Activated gamma-delta T cell treated with Interleukin-2 at 50 U/mL for 16 hours (primary cell): ENCODE results near the gene PIGB.
"Not testable (repeated sequence)": the region's sequence is repeated elsewhere in the genome, so short reads cannot be mapped to it uniquely, and the experiment has no call there.

Experiments used
- DNase-seq: peaks from one replicate; pipeline ENCODE4 v3.0.0-alpha.2; 2020

PIGB gene

DNA sequence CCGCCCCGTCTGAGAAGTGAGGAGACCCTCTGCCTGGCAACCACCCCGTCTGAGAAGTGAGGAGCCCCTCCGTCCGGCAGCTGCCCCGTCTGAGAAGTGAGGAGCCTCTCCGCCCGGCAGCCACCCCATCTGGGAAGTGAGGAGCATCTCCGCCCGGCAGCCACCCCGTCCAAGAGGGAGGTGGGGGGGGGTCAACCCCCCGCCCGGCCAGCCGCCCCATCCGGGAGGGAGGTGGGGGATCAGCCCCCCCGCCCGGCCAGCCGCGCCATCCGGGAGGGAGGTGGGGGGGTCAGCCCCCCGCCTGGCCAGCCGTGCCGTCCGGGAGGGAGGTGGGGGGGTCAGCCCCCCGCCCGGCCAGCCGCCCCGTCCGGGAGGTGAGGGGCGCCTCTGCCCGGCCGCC lies 16.2 kb upstream of the PIGB start:
- DNase-seq, result not testable (repeated sequence)

DNA sequence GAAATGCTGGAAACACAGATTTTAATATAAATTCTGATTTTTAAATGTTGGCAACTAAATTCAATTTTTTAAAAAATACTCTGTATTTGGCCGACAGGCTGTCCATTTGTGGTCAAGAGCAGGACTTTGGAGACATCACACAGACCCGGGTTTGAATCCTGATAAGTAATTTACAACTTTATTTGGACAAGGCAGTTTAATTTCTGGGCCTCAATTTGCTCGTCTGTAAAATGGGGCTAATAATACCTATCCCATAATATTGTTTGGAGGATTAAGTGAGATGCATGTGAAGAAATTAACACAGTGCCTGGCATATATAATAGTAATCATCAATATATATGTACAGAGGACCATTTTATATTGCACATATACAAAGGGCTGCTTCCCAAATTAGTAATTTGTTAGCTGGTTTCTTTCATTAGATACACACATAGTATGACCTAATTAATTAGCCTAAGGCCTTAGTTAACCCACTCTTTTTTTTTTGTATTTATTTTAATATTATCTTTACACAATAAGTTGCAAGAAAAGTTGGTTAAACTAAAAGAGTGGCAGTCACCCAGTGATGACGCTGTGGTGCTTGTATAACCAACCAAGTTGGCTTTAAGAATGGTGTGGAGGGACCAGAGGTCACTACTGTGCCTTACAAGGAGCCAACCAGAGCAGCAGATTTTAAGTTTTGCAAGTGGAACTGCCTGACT lies 665 bp downstream of the PIGB start:
- DNase-seq, result no peak

DNA sequence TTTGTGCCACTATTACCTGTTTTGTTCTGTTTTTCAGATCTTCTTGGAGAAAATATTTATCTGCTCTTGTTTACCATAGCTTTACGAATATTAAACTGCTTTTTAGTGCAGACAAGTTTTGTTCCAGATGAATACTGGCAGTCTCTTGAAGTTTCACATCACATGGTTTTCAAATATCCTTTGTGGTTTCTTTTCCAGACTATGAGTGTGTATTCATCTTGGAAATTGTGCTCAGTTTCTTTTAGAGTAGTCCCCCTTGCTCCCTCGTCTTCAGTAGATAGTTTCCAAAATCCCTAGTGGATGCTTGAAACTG lies 1.2 kb downstream of the PIGB start:
- no peak for DNase-seq

DNA sequence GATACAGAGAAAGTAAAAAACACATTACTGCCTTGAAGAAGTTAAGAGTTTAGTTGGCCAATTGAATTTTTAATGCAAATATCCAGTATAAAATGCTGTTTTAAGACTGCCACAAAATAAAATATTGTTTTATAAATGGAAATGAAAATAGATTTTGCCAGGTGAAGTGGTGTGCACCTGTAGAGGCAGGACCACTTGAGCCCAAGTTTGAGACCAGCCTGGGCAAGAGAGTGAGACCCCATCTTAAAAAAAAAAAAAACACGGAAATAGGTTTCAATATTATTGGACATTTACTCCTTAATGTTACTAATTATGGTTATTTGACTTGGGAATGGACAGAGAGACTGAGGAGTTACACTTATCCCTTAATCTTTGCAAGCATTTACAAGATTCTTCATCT lies 1.9 kb downstream of the PIGB start:
- no peak for DNase-seq

DNA sequence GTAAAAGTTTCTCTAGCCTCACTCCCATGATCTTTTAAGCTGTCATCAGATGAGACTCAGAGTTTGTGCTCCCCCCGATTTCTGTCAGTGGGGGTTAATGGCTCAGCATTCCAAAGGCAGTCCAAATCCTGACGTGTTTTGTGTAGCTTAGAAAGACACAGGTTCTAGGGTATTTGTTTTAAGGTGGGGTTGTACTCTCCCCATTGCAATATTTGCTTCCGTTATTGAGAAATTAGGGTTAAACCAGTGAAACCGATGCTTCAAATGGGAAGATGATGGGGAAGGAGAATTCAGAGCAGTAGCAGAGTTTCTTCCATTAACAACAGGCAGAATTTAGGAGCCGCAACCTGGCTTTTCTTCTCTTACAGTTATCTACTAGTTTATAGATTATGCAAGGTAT lies 3.4 kb downstream of the PIGB start:
- DNase-seq, result no peak

DNA sequence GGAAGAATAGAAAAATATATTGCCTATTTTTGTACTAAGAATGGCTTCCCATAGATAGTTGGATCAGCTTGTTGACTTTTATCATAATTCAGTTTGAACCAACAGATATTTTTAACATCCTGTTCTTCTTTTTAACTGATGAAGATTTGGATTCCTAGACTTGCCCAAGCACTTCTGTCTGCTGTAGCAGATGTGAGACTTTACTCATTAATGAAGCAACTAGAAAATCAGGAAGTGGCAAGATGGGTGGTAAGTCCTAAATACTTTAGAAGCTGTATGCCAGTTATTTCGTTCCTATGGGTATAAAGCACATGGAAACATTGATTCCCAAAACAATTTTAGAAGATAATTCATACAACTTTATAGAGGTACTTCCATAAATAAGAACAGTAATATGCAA lies 8.4 kb downstream of the PIGB start:
- no peak for DNase-seq

DNA sequence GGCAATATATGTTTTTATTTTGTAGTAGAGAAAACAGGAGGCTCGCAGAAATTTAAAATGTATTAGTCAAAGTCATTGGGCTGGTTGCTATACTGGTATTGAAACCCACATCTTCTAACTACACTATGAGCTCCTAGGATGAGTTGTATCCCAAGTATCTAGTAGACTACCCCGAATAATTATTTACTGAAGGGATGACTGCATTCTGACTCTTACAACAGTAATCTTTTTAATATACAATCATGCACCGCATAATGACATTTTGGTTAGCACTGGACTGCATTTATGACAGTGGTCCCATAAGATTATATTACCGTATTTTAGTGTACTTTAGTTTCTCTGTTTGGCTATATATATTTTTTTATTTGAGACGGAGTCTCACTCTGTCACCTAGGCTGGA lies 15.3 kb downstream of the PIGB start:
- no peak for DNase-seq

DNA sequence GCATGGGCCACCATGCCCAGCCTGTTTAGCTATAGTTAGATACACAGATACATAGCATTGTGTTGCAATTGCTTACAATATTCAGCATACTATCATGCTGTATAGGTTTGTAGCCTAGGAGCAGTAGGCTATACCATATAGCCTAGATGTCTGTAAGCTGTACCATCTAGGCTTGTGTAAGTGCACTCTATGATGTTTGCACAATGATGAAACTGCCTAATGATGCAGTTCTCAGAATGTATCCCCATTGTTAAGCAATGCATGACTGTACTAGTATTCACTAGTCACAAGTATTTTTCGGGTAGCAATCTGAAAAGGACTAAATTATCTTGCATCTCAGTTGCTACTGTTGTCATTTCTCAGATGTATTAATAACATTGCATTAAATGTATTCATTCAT lies 16.0 kb downstream of the PIGB start:
- no peak for DNase-seq

DNA sequence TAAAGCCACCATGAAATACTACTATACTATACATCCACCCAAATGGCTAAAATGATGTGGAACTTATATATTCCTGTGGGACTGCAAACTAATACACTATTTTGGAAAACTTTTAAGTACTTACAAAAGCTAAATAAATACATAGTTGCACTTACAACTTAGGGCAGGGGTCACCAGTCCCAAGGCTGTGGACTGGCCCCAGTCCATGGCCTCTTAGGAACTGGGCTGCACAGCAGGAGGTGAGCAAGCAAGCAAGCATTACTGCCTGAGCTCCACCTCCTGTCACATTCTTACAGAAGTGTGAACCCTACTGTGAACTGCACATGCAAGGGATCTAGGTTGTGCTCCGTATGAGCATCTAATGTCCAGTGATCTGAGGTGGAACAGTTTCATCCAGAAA lies 18.1 kb downstream of the PIGB start:
- DNase-seq, result no peak

DNA sequence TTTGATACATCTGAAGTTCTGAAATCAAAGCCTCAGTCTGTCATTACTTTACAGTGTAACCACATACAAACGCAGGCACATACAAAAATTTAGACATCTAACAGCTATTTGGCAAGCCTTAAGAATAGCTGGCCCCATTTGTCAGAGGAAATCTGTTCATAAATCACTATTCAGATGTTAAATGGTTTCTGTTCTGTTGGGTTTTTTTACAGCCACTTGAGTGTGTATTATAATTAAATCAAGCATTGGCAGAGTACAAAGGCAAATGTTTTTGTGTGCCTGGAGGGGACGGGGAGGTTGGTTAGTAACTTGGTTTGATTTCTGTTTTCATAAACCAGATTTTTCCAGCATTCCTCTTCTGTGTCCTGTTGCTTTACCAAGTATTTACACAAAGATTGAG lies 24.1 kb downstream of the PIGB start:
- DNase-seq, result no peak

DNA sequence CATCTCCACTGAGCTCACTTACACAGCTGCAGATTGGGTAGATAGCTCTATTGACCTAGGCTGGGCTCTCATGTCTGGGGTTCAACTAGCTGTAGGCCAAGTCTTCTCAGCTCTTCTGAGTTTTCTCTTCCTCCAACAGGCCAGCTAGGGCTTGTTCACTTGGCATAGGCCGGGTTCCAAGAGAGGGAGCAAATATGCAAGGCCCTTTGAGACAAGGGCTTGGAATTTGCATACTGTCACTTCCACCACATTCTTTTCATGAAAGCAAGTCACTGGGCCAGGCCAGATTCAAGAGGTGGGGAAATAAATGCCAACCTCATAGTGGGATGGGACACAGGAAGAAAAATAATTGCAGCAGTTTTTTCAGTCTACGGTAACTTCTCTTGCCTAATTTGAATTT lies 25.2 kb downstream of the PIGB start:
- DNase-seq, result no peak

DNA sequence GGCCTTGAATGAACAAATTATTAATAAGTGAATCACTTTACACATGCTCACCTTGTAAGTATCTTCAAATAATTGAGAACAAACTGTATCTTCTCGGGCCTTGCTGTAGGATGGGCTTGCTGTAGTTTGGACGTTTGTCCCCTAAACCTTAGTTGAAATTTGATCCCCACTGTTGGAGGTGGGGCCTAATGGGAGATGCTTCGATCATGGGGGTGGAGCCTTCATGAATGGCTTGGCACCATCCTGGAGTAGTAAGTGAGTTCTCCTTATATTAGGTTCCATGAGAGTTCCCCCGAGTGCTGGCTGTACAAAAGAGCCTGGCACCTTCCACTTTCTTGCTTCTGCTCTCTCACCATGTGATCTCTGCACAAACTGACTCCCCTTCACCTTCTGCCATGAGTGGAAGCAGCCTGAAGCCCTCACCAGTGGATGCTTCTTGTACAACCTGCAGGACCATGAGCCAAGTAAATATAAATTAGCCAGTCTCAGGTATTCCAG lies 29.3 kb downstream of the PIGB start:
- DNase-seq, result no peak

DNA sequence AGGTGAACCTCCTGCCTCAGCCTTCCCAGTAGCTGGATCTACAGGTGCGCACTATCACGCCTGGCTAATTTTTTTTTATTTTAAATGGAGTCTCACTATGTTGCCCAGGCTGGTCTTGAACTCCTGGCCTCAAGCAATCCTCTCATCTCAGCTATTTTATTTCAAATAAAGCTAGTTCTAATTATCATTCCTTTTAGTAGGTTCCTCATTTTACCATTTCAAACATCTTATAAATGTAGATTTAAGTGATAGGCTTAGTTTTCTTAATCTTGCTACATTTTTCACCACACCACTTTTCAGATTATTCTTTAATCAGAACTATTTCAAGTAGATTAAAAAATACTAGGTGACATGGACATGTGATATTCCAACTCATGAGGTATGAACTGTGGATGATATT lies 30.3 kb downstream of the PIGB start:
- no peak for DNase-seq

DNA sequence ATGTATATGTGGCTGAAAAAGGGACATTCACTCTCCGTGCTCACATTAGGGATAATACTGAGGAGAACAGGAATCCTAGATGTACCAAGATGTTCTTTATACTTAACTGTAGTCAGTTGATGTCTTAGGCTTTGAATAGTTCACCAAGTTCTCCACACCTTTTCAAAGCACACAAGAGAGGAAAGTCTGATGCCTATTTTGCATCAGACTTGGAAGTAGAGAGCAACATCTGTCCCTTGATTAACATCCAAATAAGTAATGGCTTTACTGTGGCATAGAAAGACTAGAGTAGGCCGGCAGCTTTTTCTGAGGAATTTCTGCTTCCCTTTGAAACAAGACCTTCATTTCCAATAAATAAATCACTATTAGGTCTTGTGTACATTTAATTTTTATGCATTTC lies 34.0 kb downstream of the PIGB start:
- DNase-seq, result no peak

DNA sequence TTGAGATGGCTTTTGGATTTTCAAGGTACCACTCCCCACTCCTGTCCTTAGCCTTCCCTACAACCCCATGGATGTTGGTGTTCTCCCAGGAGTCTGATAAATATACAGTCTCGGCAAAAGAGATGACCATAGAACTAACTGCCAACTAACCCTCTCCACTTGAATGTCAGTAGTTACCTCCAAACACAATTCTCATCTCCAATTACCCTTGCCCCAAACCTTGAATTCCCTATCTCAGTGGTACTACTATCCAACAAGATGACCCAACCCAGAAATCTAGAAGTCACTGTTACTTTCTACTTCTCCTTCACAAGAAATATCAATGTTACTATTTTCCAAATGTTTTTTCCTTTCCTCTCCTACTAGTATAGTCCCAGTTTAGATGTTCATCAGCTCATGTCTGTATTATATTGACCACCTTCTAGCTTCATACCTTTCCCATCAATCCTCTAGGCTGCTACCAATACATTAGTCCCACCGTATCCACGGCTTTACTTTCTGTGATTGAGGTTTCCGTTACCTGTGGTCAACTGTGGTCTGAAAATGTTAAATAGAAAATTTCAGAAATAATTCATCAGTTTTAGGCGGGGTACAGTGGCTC lies 38.1 kb downstream of the PIGB start:
- no peak for DNase-seq

DNA sequence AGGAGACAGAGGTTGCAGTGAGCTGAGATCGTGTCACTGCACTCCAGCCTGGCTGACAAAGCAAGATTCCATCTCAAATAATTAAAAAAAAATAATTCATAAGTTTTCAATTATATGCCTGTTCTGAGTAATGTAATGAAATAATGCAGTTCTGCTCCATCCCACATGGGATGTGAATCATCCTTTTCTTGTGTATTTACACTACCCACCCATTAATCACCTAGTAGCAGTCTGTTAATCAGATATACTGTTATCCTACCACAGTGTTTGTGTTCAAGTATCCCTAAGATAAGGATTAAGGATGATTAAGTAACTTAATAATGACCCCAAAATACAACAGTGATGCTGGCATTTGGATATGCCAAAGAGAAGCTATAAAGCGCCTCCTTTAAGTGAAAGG lies 38.8 kb downstream of the PIGB start:
- DNase-seq, result no peak

DNA sequence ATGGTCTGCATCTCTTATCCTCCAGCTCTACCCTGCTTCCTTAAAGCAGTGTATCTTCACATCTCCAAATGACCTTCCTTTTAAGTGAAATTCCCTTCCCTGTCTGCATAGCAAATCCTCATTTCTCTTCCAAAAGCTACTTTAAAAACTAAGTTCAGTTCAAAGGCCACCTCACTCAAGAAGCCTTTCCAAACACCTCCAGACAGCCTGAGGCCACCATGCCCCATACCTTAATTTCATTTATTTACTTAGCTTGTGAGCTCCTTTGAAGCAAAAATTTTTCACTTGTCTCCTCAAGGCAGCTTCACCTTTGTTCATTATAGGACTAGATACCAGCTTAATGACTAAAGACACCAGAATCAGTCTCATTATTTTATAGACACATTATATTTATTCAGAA lies 39.4 kb downstream of the PIGB start:
- DNase-seq, result no peak

DNA sequence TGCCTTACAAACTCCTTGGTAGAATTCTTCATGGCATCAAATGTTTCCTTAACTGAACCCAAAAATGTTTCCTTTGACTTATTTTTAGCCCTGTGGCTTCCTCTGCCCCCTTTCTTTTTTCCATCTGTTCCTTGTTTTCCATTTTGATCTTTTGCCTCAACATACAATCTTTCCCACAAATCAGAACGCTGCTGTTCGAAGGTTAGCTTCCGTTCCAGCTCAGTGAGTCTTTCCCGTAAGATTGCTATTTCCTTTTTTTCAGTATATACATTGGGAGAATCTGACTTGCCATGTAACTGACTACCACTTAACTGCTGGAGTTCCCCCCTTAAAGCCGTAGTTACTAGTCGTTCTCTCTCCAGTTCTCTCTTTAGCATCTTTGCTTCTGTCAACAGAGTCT lies 41.2 kb downstream of the PIGB start:
- no peak for DNase-seq

DNA sequence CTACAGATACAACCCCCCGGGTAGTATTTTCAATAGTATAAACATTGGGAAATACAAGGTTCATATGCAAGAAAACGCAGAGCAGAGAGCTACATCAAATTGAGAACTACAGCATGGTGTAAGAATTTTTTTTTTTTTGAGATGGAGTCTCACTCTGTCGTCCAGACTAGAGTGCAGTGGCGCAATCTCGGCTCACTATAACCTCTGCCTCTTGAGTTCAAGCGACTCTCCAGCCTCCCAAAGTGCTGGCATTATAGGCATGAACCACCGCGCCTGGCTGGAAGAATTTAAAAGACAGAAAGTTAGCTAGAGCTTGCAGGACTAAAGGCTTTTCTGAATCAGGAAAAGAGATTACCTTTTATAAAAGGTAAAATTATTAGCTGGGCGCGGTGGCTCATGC lies 42.0 kb downstream of the PIGB start:
- DNase-seq, result no peak

DNA sequence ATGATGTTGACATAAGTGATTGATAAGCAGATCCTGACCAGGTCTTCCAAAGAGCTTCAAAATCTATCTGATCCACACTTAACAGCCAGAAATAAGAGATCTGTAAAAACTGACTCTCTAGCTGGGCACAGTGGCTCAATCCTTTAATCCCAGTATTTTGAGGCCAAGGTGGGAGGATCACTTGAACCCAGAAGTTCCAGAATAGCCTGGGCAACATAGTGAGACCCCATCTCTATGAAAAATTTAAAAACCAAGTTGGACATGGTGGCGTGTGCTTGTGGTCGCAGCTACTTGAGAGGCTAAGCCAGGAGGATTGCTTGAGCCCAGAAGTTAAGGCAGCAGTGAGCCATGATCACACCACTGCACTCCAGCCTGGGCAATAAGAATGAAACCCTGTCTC lies 43.6 kb downstream of the PIGB start:
- no peak for DNase-seq

DNA sequence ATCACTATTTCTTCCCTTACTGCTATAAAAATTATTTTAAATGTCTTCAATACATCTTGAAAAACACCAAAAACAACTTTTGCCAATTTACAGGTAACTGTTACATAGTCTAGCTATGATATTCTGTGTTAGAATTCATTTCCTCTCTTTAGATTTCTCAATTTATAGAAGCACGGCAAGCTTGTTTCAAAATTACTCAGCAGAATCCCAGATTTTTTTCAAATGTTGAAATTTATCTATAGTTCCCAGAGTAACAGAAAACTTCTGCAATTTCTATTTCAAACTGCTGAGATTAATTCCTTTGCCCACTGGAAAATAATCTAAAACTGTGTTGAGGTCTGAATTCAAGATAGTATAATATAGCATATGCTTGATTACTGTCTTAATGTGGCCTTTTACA lies 48.0 kb downstream of the PIGB start:
- no peak for DNase-seq

DNA sequence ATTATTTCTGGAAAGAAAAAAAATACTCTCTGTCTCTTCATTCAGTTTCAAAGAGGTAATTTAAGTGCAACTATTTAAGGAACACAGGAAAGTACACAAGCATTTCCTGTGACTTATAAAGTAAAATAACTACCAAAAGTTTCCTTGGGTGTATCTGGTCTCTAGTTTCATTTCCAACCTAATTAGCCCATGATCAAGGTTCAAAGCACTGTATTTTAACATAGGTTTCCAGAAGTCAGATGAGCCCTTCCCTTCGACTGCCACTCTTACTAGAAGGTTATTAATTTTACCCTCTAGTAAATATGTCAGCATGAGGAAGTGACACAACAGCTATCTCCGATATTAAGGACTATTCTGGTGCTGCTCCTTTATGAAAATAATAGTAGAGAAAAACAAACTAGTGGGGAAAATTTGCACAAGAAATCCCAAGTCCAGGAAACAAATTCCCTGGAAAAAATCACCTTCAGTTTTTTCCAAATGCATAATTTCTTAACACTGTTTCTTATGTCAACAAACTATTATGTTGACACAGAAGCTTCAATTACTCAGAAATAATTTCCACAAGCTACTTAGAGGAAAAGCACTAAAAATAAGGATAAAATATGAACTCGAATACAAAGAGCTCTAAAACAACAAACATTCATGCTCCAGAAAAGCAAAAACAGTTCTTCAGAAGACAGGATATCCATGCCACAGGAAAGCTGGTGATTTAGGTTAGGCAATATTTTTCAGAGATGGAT lies 53.8 kb downstream of the PIGB start:
- DNase-seq, result no peak

DNA sequence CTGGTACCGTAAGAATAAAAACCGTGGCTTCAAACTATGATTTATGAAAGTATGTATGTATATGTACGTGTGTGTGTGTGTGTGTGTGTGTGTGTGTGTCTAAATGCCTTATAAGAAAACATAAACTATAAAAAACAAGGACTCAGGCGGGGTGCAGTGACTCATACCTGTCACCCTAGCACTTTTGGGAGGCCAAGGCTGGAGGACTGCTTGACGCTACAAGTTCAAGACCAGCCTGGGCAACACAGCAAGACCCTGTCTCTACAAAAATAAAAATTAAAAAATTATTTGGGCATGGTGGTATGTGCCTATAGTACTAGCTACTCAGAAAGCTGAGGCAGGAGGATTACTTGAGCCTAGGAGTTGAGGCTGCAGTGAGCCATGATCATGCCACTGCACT lies 60.1 kb downstream of the PIGB start:
- DNase-seq, result no peak

DNA sequence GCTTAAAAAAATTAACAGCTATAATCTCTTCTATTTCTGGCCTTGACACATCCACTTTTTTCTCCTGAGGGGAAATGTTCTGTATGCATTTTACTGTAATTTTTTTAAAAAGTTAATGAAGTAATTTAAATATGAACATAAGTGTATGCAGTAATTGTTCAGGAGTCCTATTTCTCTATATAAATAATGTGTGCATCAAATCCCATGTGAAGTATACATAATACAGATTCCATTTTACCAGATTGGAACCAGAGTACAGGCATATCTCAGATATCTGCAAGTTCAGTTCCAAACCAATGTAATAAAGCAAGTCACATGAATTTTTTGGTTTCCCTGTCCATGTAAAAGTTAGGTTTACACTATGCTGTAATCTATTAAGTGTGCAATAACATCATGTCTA lies 62.6 kb downstream of the PIGB start:
- no peak for DNase-seq

DNA sequence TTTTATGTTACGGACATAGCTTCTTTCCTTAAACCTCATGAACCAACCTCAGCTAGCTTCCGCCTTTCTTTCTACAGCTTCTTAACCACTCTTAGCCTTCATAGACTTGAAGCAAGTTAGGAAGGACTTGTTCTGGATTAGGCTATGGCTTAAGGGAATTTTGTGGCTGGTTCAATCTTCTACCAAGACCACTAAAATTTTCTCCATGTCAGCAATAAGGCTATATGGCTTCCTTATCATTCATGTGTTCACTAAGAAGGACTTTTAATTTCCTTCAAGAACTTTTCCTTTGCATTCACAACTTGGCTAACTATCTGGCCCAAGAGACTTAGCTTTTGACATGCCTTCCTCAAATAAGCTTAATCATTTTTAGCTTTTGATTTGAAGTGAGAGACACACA lies 64.7 kb downstream of the PIGB start:
- no peak for DNase-seq
